Caco-2 (cell line): Measurements from ENCODE around the gene MTHFSD. TPM values are rescaled to one million over a fixed set of nuclear protein-coding genes. Genes with fewer than 3 reads are reported as not detected.

Source experiments
- BruUV-seq: library from RNA; stranded (reverse); fragments of 400-500 nt; replicated peaks from 2 replicates; lab custom pipeline; 2021; lab: Mats Ljungman, UMichigan
- CTCF ChIA-PET: fragments of 300-600 bp; sonication (Branson Sonifier 250); formaldehyde crosslinking; loops from one replicate; lab custom pipeline; 2022; ENCODE audit warnings: antibody characterized with exemption; lab: Charles Lee
- POLR2A ChIA-PET: fragments of 300-600 bp; sonication (Branson Sonifier 250); formaldehyde crosslinking; loops from one replicate; lab custom pipeline; 2022; ENCODE audit warnings: antibody characterized with exemption; lab: Charles Lee
- DNase-seq, 2 experiments: peaks; one replicate each; pipeline versions ENCODE4 v3.0.0 to v3.0.0-alpha.2; 2020 to 2022
- H3K27me3 ChIP-seq: replicated peaks from 2 replicates; pipeline ENCODE4 v1.6.0; 2011; ENCODE audit warnings: low read length; ENCODE audit not compliant: control insufficient read depth, insufficient read depth
- H3K36me3 ChIP-seq: 2 replicates; pipeline ENCODE4 v1.5.1; 2011; ENCODE audit warnings: low read length; ENCODE audit not compliant: control insufficient read depth, insufficient read depth
- H3K4me1 ChIP-seq: fragments of 250-450 bp; sonication (Bioruptor Pico); 2 replicates; pipeline ENCODE4 v1.5.1; 2020; ENCODE audit warnings: mild to moderate bottlenecking
- H3K4me3 ChIP-seq: 2 replicates; pipeline ENCODE4 v1.5.1; 2011; ENCODE audit warnings: low read depth, mild to moderate bottlenecking, control low read depth, low read length
- H3K9me3 ChIP-seq: fragments of 250-450 bp; sonication (Bioruptor Pico); 2 replicates; pipeline ENCODE4 v1.5.1; 2020; ENCODE audit warnings: mild to moderate bottlenecking, moderate library complexity
- H3K27ac Mint-ChIP-seq: one replicate; pipeline ENCODE4 v1.8.0; 2022; ENCODE audit warnings: mixed read lengths; ENCODE audit not compliant: unreplicated experiment
- H3K27me3 Mint-ChIP-seq: one replicate; pipeline ENCODE4 v1.8.0; 2022; ENCODE audit warnings: mixed read lengths; ENCODE audit not compliant: insufficient read depth, unreplicated experiment
- H3K36me3 Mint-ChIP-seq: one replicate; pipeline ENCODE4 v1.8.0; 2022; ENCODE audit warnings: mild to moderate bottlenecking, mixed read lengths; ENCODE audit not compliant: insufficient read depth, unreplicated experiment
- H3K4me1 Mint-ChIP-seq: one replicate; pipeline ENCODE4 v1.8.0; 2022; ENCODE audit warnings: low read depth, mixed read lengths; ENCODE audit not compliant: unreplicated experiment
- H3K4me3 Mint-ChIP-seq: one replicate; pipeline ENCODE4 v1.8.0; 2022; ENCODE audit warnings: mild to moderate bottlenecking, moderate library complexity, mixed read lengths; ENCODE audit not compliant: unreplicated experiment
- H3K9me3 Mint-ChIP-seq: one replicate; pipeline ENCODE4 v1.8.0; 2022; ENCODE audit warnings: mixed read lengths; ENCODE audit not compliant: unreplicated experiment
- intact Hi-C: fragments of 100-400 bp; cut with micrococcal nuclease; formaldehyde crosslinking; loops from one replicate; pipeline ENCODE4 v1.10.0; 2022; ENCODE audit not compliant: unreplicated experiment
- total RNA-seq: library from RNA; stranded (reverse); gene quantifications from 2 replicates; pipeline ENCODE4 v1.2.3, GENCODE V29; 2022
- TF ChIP-seq, protein P1 (sequence below), 2 experiments: fragments of 200-600 bp in 1 of 2; IDR thresholded peaks; 1 replicate in 1 of 2; 2 replicates in 1 of 2; pipeline versions ENCODE4 v1.5.1 to v1.8.0; 2011 to 2022; ENCODE audit warnings: antibody characterized with exemption in 1 of 2, control low read depth in 1 of 2, inconsistent platforms in 1 of 2, low read depth in 1 of 2, low read length in 1 of 2, mild to moderate bottlenecking in 1 of 2, moderate library complexity in 1 of 2; ENCODE audit not compliant: insufficient read depth in 1 of 2, severe bottlenecking in 1 of 2, unreplicated experiment in 1 of 2

The MTHFSD gene
- total RNA-seq, 1 experiment from 2014 or later: 33.0 TPM

GRCh38 chr16:86509759-86510464 lies 45.1 kb downstream of the MTHFSD start:
- H3K4me1 ChIP-seq: peaks cover 12% of the 10 kb centered on the region
- BruUV-seq: no TSS peak
- H3K9me3 ChIP-seq: no peaks in the 10 kb centered on the region
- intact Hi-C loops: no loop called here
- H3K27me3 ChIP-seq: peaks cover 13% of the 10 kb centered on the region
- Mint-ChIP-seq H3K4me1 (no peaks in the 10 kb centered on the region), H3K27ac (no peak overlapping the region), H3K36me3 (no peaks in the 10 kb centered on the region), H3K27me3 (peaks cover 50% of the 10 kb centered on the region), H3K9me3 (no peaks in the 10 kb centered on the region), H3K4me3 (peak overlapping the region; percentile 79)
- no peaks in the 10 kb centered on the region for H3K36me3 ChIP-seq
- no peak for DNase-seq
- peak overlapping the region; percentile 50 for H3K4me3 ChIP-seq
- TF ChIP-seq, protein P1, sequence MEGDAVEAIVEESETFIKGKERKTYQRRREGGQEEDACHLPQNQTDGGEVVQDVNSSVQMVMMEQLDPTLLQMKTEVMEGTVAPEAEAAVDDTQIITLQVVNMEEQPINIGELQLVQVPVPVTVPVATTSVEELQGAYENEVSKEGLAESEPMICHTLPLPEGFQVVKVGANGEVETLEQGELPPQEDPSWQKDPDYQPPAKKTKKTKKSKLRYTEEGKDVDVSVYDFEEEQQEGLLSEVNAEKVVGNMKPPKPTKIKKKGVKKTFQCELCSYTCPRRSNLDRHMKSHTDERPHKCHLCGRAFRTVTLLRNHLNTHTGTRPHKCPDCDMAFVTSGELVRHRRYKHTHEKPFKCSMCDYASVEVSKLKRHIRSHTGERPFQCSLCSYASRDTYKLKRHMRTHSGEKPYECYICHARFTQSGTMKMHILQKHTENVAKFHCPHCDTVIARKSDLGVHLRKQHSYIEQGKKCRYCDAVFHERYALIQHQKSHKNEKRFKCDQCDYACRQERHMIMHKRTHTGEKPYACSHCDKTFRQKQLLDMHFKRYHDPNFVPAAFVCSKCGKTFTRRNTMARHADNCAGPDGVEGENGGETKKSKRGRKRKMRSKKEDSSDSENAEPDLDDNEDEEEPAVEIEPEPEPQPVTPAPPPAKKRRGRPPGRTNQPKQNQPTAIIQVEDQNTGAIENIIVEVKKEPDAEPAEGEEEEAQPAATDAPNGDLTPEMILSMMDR (IDR thresholded peaks at IDR 0.05; ENCODE audit: insufficient read depth in 1 of 2, low read depth in 1 of 2, low read length in 1 of 2, severe bottlenecking in 1 of 2, unreplicated experiment in 1 of 2): no peak
- ChIA-PET POLR2A (no interaction called here), CTCF (interaction anchor here (0.6 kb wide), 1 partner anchor 568 kb away, joined by 3 read pairs; no protein-coding TSS in a partner anchor)

DNA sequence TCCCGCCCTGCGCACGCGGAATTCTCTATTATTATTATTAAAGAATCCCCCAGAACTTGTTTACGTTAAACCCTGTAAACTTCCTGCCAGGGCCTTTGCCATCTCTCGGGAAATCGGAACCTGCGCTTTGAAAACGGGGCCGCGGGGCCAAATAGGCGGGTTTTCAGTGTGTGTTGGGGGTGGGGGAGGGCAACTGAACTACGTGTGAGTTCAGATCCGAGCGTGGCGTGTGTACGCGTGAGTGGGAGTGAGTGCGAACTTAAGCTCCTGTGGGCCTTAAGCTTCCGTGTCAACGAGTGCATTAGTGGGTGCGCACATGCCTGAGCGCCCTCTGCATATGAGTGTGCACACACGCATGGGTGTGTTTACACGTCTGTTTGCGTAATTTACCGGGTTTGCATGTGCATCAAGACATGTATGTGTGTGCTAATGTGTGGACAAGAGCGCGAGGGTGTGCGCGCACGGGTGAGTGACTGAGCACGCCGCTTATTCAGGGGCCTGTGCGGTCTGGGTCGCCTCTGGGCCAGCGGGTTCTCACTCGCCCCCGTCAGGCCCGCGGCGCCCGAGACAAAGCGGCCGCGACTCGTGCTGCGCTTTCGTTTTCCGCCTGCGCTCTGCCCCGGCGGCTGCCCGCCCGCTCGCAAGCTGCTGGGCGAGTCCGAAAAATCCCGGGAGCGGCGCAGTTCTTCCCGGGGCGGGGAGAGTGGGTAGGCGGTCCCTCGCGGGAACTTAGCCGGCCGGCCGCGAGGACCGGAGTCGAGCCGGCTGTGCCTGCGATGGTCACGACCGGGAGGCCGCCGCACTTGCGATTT lies 45.9 kb downstream of the MTHFSD start:
- H3K27me3 Mint-ChIP-seq: peaks cover 52% of the 10 kb centered on the region
- peak in 1 of 2 experiments; percentile 54 for DNase-seq
- BruUV-seq: no TSS peak
- no peak overlapping the region for H3K27ac Mint-ChIP-seq
- H3K4me3 Mint-ChIP-seq: peak overlapping the region; percentile 79
- no peaks in the 10 kb centered on the region for H3K4me1 Mint-ChIP-seq
- H3K9me3 Mint-ChIP-seq: no peaks in the 10 kb centered on the region
- intact Hi-C loops: no loop called here
- no peaks in the 10 kb centered on the region for H3K36me3 Mint-ChIP-seq
- no peaks in the 10 kb centered on the region for H3K9me3 ChIP-seq
- H3K27me3 ChIP-seq: peaks cover 19% of the 10 kb centered on the region
- ChIA-PET POLR2A (no interaction called here), CTCF (no interaction called here)
- H3K4me3 ChIP-seq: peak overlapping the region; percentile 50
- no peaks in the 10 kb centered on the region for H3K36me3 ChIP-seq
- H3K4me1 ChIP-seq: peaks cover 12% of the 10 kb centered on the region
- TF ChIP-seq, protein P1 (IDR thresholded peaks at IDR 0.05; ENCODE audit: insufficient read depth in 1 of 2, low read depth in 1 of 2, low read length in 1 of 2, severe bottlenecking in 1 of 2, unreplicated experiment in 1 of 2): no peak

DNA sequence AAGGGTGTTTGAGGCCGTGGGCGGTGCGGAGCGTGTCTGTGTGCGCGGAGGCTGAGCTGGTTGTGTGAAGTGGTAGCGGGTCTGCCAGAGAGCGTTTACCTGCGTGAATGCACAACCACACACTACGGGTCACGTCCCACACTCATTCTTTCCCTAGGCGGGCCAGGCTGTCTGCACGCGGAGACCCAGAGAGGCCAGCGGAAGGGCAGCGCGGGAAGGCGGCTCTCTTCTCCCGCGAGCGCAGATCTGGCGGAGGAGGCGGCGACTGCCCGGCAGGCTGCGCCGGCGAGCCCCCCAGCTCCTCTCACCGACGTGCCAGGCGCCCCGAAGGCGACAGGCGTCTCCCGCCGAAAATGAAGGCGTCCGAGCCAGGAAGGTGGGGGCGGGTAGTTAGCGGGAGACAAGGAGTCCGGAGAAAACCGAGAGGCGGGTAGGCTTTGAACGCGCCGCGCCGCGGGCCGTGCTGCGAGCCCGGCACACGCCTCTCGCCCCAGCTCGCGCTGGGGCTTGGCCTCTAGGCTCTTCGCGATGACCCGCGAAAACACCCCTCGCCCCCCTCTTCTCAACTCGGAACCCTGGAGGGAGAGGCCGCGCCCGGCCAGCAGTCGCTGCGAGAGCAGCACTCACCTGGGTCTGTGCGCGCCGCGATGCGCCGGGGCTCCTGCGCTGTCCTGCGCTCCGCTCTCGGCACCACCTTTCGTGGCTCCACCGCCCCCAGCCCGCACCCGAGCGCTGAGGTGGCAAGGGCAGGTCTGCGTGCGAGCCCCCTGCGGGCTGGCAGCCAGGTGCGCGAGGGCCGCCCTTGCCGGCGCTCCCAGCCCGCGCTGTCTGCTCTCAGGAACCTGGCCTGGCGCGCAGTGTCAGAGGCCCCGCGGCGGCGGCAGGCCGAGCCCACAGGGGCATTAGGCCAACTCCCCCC lies 46.7 kb downstream of the MTHFSD start:
- ChIA-PET CTCF (no interaction called here), POLR2A (no interaction called here)
- Mint-ChIP-seq H3K27me3 (peaks cover 55% of the 10 kb centered on the region), H3K9me3 (no peaks in the 10 kb centered on the region), H3K4me3 (peak overlapping the region; percentile 79), H3K36me3 (no peaks in the 10 kb centered on the region), H3K4me1 (no peaks in the 10 kb centered on the region), H3K27ac (no peak overlapping the region)
- H3K27me3 ChIP-seq: peaks cover 21% of the 10 kb centered on the region
- no peak overlapping the region for H3K4me3 ChIP-seq
- H3K4me1 ChIP-seq: peaks cover 12% of the 10 kb centered on the region
- intact Hi-C loops: no loop called here
- no TSS peak for BruUV-seq
- H3K9me3 ChIP-seq: no peaks in the 10 kb centered on the region
- no peaks in the 10 kb centered on the region for H3K36me3 ChIP-seq
- no peak for DNase-seq
- TF ChIP-seq, protein P1 (IDR thresholded peaks at IDR 0.05; ENCODE audit: insufficient read depth in 1 of 2, low read depth in 1 of 2, low read length in 1 of 2, severe bottlenecking in 1 of 2, unreplicated experiment in 1 of 2): no peak
